ENCODE measurements around the gene GPC3. TPM values are rescaled to one million over a fixed set of nuclear protein-coding genes. Genes with fewer than 3 reads are reported as not detected.

Gene GPC3
- total and polyA plus RNA-seq, 3 experiments from 2014 or later, result not detected

DNA sequence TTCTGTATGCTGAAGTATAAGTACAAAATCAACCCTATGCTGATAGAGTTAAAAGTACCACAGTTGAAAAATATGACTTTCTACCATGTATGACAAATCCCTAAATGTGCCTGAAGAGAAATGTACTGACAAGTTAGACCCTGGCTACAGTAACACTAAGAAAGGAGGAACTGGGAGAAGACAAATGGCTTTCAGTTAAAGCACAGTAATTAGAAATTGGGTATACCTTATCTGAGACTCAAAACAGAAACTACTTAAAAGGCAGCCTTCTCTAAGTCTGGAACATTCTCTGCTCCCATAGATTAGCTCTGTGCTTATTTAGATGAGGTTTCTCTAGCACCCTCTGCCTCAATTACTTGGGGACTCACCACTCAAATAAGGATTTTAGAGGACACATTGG is 189.1 kb downstream of the GPC3 start:
- DNase-seq, result no peak
- Mint-ChIP-seq H3K4me3 (no peak overlapping the region), H3K36me3 (no peaks in the 10 kb centered on the region), H3K9me3 (no peaks in the 10 kb centered on the region), H3K27me3 (peaks cover 0 to 4% of the 10 kb centered on the region in 2 donors), H3K4me1 (no peaks in the 10 kb centered on the region), H3K27ac (no peak overlapping the region)
- Histone ChIP-seq H3K27me3 (ENCODE audit: insufficient read depth, low read length, poor library complexity, severe bottlenecking) (no peaks in the 10 kb centered on the region), H3K4me3 (ENCODE audit: low read length) (no peak overlapping the region), H3K4me1 (ENCODE audit: insufficient read depth, low read length) (no peaks in the 10 kb centered on the region), H3K9me3 (ENCODE audit: low read length) (no peaks in the 10 kb centered on the region), H3K27ac (ENCODE audit: low read depth, low read length) (no peak overlapping the region), H3K36me3 (ENCODE audit: insufficient read depth, low read length) (no peaks in the 10 kb centered on the region)
- ChIA-PET POLR2A (no interaction called here), CTCF (no interaction called here)

- H3K27ac ChIP-seq (ENCODE audit: low read depth, low read length), result no peak overlapping the region
- Mint-ChIP-seq H3K4me3 (no peak overlapping the region), H3K36me3 (no peaks in the 10 kb centered on the region), H3K4me1 (no peaks in the 10 kb centered on the region), H3K27ac (no peak overlapping the region), H3K27me3 (peaks cover 6 to 8% of the 10 kb centered on the region in 2 donors), H3K9me3 (no peaks in the 10 kb centered on the region)
- H3K36me3 ChIP-seq (ENCODE audit: insufficient read depth, low read length), result no peaks in the 10 kb centered on the region
- H3K4me3 ChIP-seq (ENCODE audit: low read length), result no peak overlapping the region
- ChIA-PET POLR2A (no interaction called here), CTCF (interaction anchor here (3.2 kb wide), 1 partner anchor 602 kb away, joined by 23 read pairs; no protein-coding TSS in a partner anchor)
- DNase-seq, result no peak
- H3K4me1 ChIP-seq (ENCODE audit: insufficient read depth, low read length), result no peaks in the 10 kb centered on the region
- H3K9me3 ChIP-seq (ENCODE audit: low read length), result no peaks in the 10 kb centered on the region
- H3K27me3 ChIP-seq (ENCODE audit: insufficient read depth, low read length, poor library complexity, severe bottlenecking), result no peaks in the 10 kb centered on the region
Observed at GRCh38 chrX:133794126-133794525, 191.3 kb downstream of the GPC3 start.

DNA sequence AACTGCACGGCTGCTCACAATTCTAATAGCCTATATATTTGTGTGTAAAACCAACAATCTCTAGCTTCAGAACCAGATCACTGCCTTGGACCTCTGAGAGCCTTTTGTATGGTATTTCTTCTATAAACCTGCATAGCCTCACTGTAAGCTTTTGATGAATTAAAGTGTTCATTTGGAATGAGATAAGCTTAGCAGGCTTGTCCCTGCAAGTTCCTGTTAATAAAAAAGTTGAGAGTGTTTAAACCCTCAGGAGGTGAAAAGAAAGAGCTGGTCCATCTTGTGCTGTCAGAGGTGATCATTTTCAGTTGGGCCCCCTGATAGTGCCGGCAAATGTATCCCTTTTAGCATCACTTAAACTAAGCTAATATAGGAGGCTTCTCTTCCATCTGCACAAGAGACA is 191.8 kb downstream of the GPC3 start:
- Histone ChIP-seq H3K4me1 (ENCODE audit: insufficient read depth, low read length) (no peaks in the 10 kb centered on the region), H3K27me3 (ENCODE audit: insufficient read depth, low read length, poor library complexity, severe bottlenecking) (no peaks in the 10 kb centered on the region), H3K4me3 (ENCODE audit: low read length) (no peak overlapping the region), H3K27ac (ENCODE audit: low read depth, low read length) (no peak overlapping the region), H3K9me3 (ENCODE audit: low read length) (no peaks in the 10 kb centered on the region), H3K36me3 (ENCODE audit: insufficient read depth, low read length) (no peaks in the 10 kb centered on the region)
- H3K36me3 Mint-ChIP-seq, result no peaks in the 10 kb centered on the region
- ChIA-PET CTCF (interaction anchor here (3.2 kb wide), 1 partner anchor 603 kb away, joined by 23 read pairs; no protein-coding TSS in a partner anchor), POLR2A (no interaction called here)
- peaks cover 6 to 9% of the 10 kb centered on the region in 2 donors for H3K27me3 Mint-ChIP-seq
- DNase-seq, result no peak
- no peak overlapping the region for H3K4me3 Mint-ChIP-seq
- no peaks in the 10 kb centered on the region for H3K4me1 Mint-ChIP-seq
- H3K9me3 Mint-ChIP-seq, result no peaks in the 10 kb centered on the region
- H3K27ac Mint-ChIP-seq, result no peak overlapping the region

- no peaks in the 10 kb centered on the region for H3K36me3 Mint-ChIP-seq
- H3K27me3 Mint-ChIP-seq, result peaks cover 6 to 9% of the 10 kb centered on the region in 2 donors
- ChIA-PET CTCF (interaction anchor here (1.0 to 3.2 kb wide), 5 partner anchors 8 to 604 kb away, joined by 3 to 23 read pairs (median 4); no protein-coding TSS in a partner anchor), POLR2A (no interaction called here)
- no peak overlapping the region for H3K27ac ChIP-seq (ENCODE audit: low read depth, low read length)
- peaks cover 0 to 2% (median 0%) of the 10 kb centered on the region in 5 donors for H3K9me3 Mint-ChIP-seq
- no peaks in the 10 kb centered on the region for H3K4me1 ChIP-seq (ENCODE audit: insufficient read depth, low read length)
- no peaks in the 10 kb centered on the region for H3K27me3 ChIP-seq (ENCODE audit: insufficient read depth, low read length, poor library complexity, severe bottlenecking)
- H3K4me1 Mint-ChIP-seq, result no peaks in the 10 kb centered on the region
- DNase-seq, result peak; percentile 8 to 59 (median 43)
- no peak overlapping the region for H3K27ac Mint-ChIP-seq
- no peak overlapping the region for H3K4me3 ChIP-seq (ENCODE audit: low read length)
- H3K9me3 ChIP-seq (ENCODE audit: low read length), result no peaks in the 10 kb centered on the region
- no peaks in the 10 kb centered on the region for H3K36me3 ChIP-seq (ENCODE audit: insufficient read depth, low read length)
- H3K4me3 Mint-ChIP-seq, result no peak overlapping the region
Observed at GRCh38 chrX:133792198-133792953, 193.0 kb downstream of the GPC3 start.

- CTCF ChIA-PET, result no interaction called here
- POLR2A ChIA-PET, result no interaction called here
- H3K36me3 Mint-ChIP-seq, result no peaks in the 10 kb centered on the region
Observed at GRCh38 chrX:133789829-133790228, 195.6 kb downstream of the GPC3 start.

DNA sequence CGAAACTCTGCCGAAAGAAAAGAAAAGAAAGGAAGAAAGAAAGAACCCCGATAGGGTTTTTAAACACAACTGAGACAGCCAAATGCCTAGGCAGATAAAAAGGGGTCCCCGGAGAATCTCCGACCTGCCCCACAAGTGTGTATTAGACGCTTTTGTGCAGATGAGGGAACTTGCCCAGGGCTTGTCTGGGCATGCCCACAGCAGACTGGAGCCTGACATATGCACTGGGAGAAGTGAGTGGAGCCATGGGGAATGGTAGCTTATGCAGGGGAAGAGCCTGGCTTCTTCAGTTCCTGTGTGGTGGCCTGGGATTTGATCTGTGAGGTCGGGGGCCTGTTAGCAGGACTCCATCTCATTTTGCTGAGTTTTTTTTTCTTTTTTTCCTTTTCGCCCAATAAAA is 199.0 kb downstream of the GPC3 start:
- Mint-ChIP-seq H3K36me3 (no peaks in the 10 kb centered on the region), H3K27ac (no peak overlapping the region), H3K4me1 (no peaks in the 10 kb centered on the region), H3K9me3 (peaks cover 0 to 2% (median 0%) of the 10 kb centered on the region in 5 donors), H3K27me3 (peaks cover 4 to 6% of the 10 kb centered on the region in 2 donors), H3K4me3 (no peak overlapping the region)
- Histone ChIP-seq H3K4me1 (ENCODE audit: insufficient read depth, low read length) (no peaks in the 10 kb centered on the region), H3K36me3 (ENCODE audit: insufficient read depth, low read length) (no peaks in the 10 kb centered on the region), H3K27me3 (ENCODE audit: insufficient read depth, low read length, poor library complexity, severe bottlenecking) (no peaks in the 10 kb centered on the region), H3K4me3 (ENCODE audit: low read length) (no peak overlapping the region), H3K9me3 (ENCODE audit: low read length) (no peaks in the 10 kb centered on the region), H3K27ac (ENCODE audit: low read depth, low read length) (no peak overlapping the region)
- CTCF ChIA-PET, result no interaction called here
- DNase-seq, result no peak
- POLR2A ChIA-PET, result no interaction called here

More at GRCh38 chrX:133789829-133790228, 195.6 kb downstream of the GPC3 start:
- peaks cover 0 to 2% (median 0%) of the 10 kb centered on the region in 5 donors for H3K9me3 Mint-ChIP-seq
- H3K27me3 Mint-ChIP-seq, result peaks cover 6 to 9% of the 10 kb centered on the region in 2 donors
- no peak for DNase-seq
- H3K36me3 ChIP-seq (ENCODE audit: insufficient read depth, low read length), result no peaks in the 10 kb centered on the region
- no peaks in the 10 kb centered on the region for H3K27me3 ChIP-seq (ENCODE audit: insufficient read depth, low read length, poor library complexity, severe bottlenecking)
- H3K4me3 Mint-ChIP-seq, result no peak overlapping the region
- no peaks in the 10 kb centered on the region for H3K4me1 Mint-ChIP-seq
- H3K4me3 ChIP-seq (ENCODE audit: low read length), result no peak overlapping the region
- no peaks in the 10 kb centered on the region for H3K9me3 ChIP-seq (ENCODE audit: low read length)
- no peak overlapping the region for H3K27ac ChIP-seq (ENCODE audit: low read depth, low read length)
- no peaks in the 10 kb centered on the region for H3K4me1 ChIP-seq (ENCODE audit: insufficient read depth, low read length)
- no peak overlapping the region for H3K27ac Mint-ChIP-seq

GRCh38 chrX:133783274-133783673 is 202.1 kb downstream of the GPC3 start:
- no peaks in the 10 kb centered on the region for H3K4me1 Mint-ChIP-seq
- no peak overlapping the region for H3K27ac ChIP-seq (ENCODE audit: low read depth, low read length)
- CTCF ChIA-PET, result interaction anchor here (1.0 kb wide), 1 partner anchor 9 kb away, joined by 3 read pairs; no protein-coding TSS in a partner anchor
- H3K4me1 ChIP-seq (ENCODE audit: insufficient read depth, low read length), result no peaks in the 10 kb centered on the region
- H3K4me3 ChIP-seq (ENCODE audit: low read length), result no peak overlapping the region
- POLR2A ChIA-PET, result no interaction called here
- H3K27me3 ChIP-seq (ENCODE audit: insufficient read depth, low read length, poor library complexity, severe bottlenecking), result no peaks in the 10 kb centered on the region
- peaks cover 0 to 1% of the 10 kb centered on the region in 2 donors for H3K27me3 Mint-ChIP-seq
- DNase-seq, result no peak
- no peaks in the 10 kb centered on the region for H3K9me3 ChIP-seq (ENCODE audit: low read length)
- no peak overlapping the region for H3K4me3 Mint-ChIP-seq
- H3K36me3 ChIP-seq (ENCODE audit: insufficient read depth, low read length), result no peaks in the 10 kb centered on the region
- H3K9me3 Mint-ChIP-seq, result peaks cover 0 to 2% (median 0%) of the 10 kb centered on the region in 5 donors
- H3K27ac Mint-ChIP-seq, result no peak overlapping the region
- no peaks in the 10 kb centered on the region for H3K36me3 Mint-ChIP-seq

DNA sequence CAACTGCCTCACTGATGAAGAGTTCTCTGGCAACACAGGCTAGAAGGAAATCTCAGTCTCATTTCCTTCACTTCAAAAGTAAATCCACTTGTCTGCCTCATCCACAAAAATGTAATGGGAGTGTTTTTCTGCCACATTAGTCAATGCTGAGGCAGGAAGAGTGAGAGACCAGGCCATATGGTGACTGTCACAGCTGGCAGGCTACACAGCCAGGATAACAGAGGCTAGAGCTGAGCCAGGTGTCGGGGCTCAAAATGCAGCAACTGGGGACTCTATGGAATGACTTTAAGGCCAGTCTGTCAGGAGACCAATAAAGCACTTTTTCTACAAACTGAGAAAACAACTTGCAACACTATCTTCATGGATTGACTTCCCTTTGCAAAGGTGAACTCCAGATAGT is 204.2 kb downstream of the GPC3 start:
- Mint-ChIP-seq H3K4me1 (no peaks in the 10 kb centered on the region), H3K9me3 (no peaks in the 10 kb centered on the region), H3K36me3 (no peaks in the 10 kb centered on the region), H3K27ac (no peak overlapping the region), H3K27me3 (peaks cover 0 to 4% of the 10 kb centered on the region in 2 donors), H3K4me3 (no peak overlapping the region)
- CTCF ChIA-PET, result no interaction called here
- no peaks in the 10 kb centered on the region for H3K36me3 ChIP-seq (ENCODE audit: insufficient read depth, low read length)
- no peaks in the 10 kb centered on the region for H3K9me3 ChIP-seq (ENCODE audit: low read length)
- no peak overlapping the region for H3K4me3 ChIP-seq (ENCODE audit: low read length)
- no peaks in the 10 kb centered on the region for H3K4me1 ChIP-seq (ENCODE audit: insufficient read depth, low read length)
- POLR2A ChIA-PET, result no interaction called here
- H3K27ac ChIP-seq (ENCODE audit: low read depth, low read length), result no peak overlapping the region
- no peaks in the 10 kb centered on the region for H3K27me3 ChIP-seq (ENCODE audit: insufficient read depth, low read length, poor library complexity, severe bottlenecking)
- no peak for DNase-seq
